CD4-positive, CD25-positive, alpha-beta regulatory T cell (primary cell): Measurements from ENCODE around the gene ATP2C2. TPM values are rescaled to one million over a fixed set of nuclear protein-coding genes. Genes with fewer than 3 reads are reported as not detected.
A peak's percentile ranks its signal among the peaks of the same experiment; 100 is the strongest.

ENCODE experiments used
- ATAC-seq, 2 donors: fragments of 150-1000 bp; cut with Tn5 transposase; one replicate each; pipeline ENCODE4 v1.10.0; 2021; ENCODE audit warnings: low read depth in 2 of 2, moderate number of reproducible peaks in 2 of 2, moderate library complexity in 1 of 2
- DNase-seq, 3 donors: peaks; one replicate each; pipeline versions ENCODE4 v3.0.0 to v3.0.0-alpha.2; 2012 to 2022; ENCODE audit warnings: mixed read lengths in 1 of 3
- H3K27ac ChIP-seq: one replicate; pipeline ENCODE4 v1.7.0; 2013; ENCODE audit warnings: mild to moderate bottlenecking, low read length; ENCODE audit not compliant: insufficient read depth, poor library complexity, severe bottlenecking
- H3K27me3 ChIP-seq: one replicate; pipeline ENCODE4 v1.7.0; 2013; ENCODE audit warnings: low read length; ENCODE audit not compliant: control insufficient read depth, insufficient read depth
- H3K36me3 ChIP-seq: one replicate; pipeline ENCODE4 v1.7.0; 2013; ENCODE audit warnings: mild to moderate bottlenecking, low read length, moderate library complexity; ENCODE audit not compliant: control insufficient read depth, insufficient read depth
- H3K4me1 ChIP-seq: 2 replicates; pipeline ENCODE4 v1.7.0; 2013; ENCODE audit warnings: mild to moderate bottlenecking, low read length; ENCODE audit not compliant: insufficient read depth, control insufficient read depth, poor library complexity, severe bottlenecking
- H3K4me3 ChIP-seq: one replicate; pipeline ENCODE4 v1.7.0; 2013; ENCODE audit warnings: low read depth, mild to moderate bottlenecking, low read length, moderate library complexity
- H3K9me3 ChIP-seq, 2 experiments: 1 replicate in 1 of 2; 2 replicates in 1 of 2; pipeline ENCODE4 v1.7.0; 2013; ENCODE audit warnings: low read length in 2 of 2, mild to moderate bottlenecking in 1 of 2, moderate library complexity in 1 of 2; ENCODE audit not compliant: control insufficient read depth in 2 of 2
- H3K27ac Mint-ChIP-seq, 3 donors: one replicate each; pipeline ENCODE4 v1.8.0; 2020 to 2022; ENCODE audit warnings: mild to moderate bottlenecking in 3 of 3, mixed read lengths in 3 of 3, moderate library complexity in 2 of 3
- H3K27me3 Mint-ChIP-seq: one replicate; pipeline ENCODE4 v1.8.0; 2022; ENCODE audit warnings: mild to moderate bottlenecking, mixed read lengths
- H3K36me3 Mint-ChIP-seq: one replicate; pipeline ENCODE4 v1.8.0; 2020; ENCODE audit warnings: mixed read lengths
- H3K4me1 Mint-ChIP-seq, 4 donors: one replicate each; pipeline ENCODE4 v1.8.0; 2020 to 2022; ENCODE audit warnings: mixed read lengths in 4 of 4, mild to moderate bottlenecking in 1 of 4
- H3K4me3 Mint-ChIP-seq, 4 donors: one replicate each; pipeline ENCODE4 v1.8.0; 2020 to 2022; ENCODE audit warnings: mild to moderate bottlenecking in 4 of 4, mixed read lengths in 4 of 4, moderate library complexity in 3 of 4
- H3K9me3 Mint-ChIP-seq, 7 donors: one replicate each; pipeline ENCODE4 v1.8.0; 2020 to 2022; ENCODE audit warnings: mixed read lengths in 7 of 7, mild to moderate bottlenecking in 3 of 7, moderate library complexity in 2 of 7
- polyA plus RNA-seq, 4 donors: library from polyadenylated mRNA; unstranded; fragments of 300-500 nt; fragmentation: Illumina TruSeq; gene quantifications; one replicate each; pipeline ENCODE4 v1.2.3, GENCODE V29; 2021
- total RNA-seq: library from RNA; stranded (reverse); gene quantifications from one replicate; pipeline ENCODE4 v1.2.3, GENCODE V29; 2022

ATP2C2 gene
- total RNA-seq (not detected), polyA plus RNA-seq (under 1 TPM in 1 of 4 donors, not detected in 3; 0.10 TPM)

GRCh38 chr16:84368308-84368996 is at the start of gene ATP2C2:
Gene ATP2C2 (plus strand): TSS chr16:84368538. CDS start chr16:84368616, 78 bp downstream.
- H3K4me3 Mint-ChIP-seq = peak within 1 kb of the TSS in 1 of 4 donors; percentile 65

GRCh38 chr16:84319146-84319760 is 49.1 kb upstream of the ATP2C2 start:
- no peaks in the 10 kb centered on the region for H3K4me1 ChIP-seq
- H3K9me3 ChIP-seq = peaks cover 2 to 12% of the 10 kb centered on the region in 2 experiments
- no peaks in the 10 kb centered on the region for H3K36me3 ChIP-seq
- DNase-seq (no peak), ATAC-seq (no peak)
- Mint-ChIP-seq H3K9me3 (peaks cover 0 to 6% (median 2%) of the 10 kb centered on the region in 7 donors), H3K4me1 (no peaks in the 10 kb centered on the region), H3K27me3 (peaks cover 31% of the 10 kb centered on the region), H3K4me3 (no peak overlapping the region), H3K27ac (peak overlapping the region in 1 of 3 donors; percentile 2), H3K36me3 (no peaks in the 10 kb centered on the region)
- no peak overlapping the region for H3K27ac ChIP-seq
- no peak overlapping the region for H3K4me3 ChIP-seq
- no peaks in the 10 kb centered on the region for H3K27me3 ChIP-seq

More at GRCh38 chr16:84368308-84368996, at the start of gene ATP2C2:
- peaks cover 4% of the 10 kb centered on the region for H3K4me1 ChIP-seq
- no peaks in the 10 kb centered on the region for H3K36me3 ChIP-seq
- no peak for DNase-seq
- Mint-ChIP-seq H3K4me1 (peaks cover 0 to 18% (median 2%) of the 10 kb centered on the region in 4 donors), H3K27ac (no peak within 1 kb of the TSS), H3K27me3 (peaks cover 59% of the 10 kb centered on the region), H3K9me3 (peaks cover 0 to 2% (median 0%) of the 10 kb centered on the region in 7 donors), H3K36me3 (no peaks in the 10 kb centered on the region)
- H3K27me3 ChIP-seq = peaks cover 16% of the 10 kb centered on the region
- H3K9me3 ChIP-seq = no peaks in the 10 kb centered on the region
- no peak for ATAC-seq
- H3K27ac ChIP-seq = no peak within 1 kb of the TSS
- H3K4me3 ChIP-seq = no peak within 1 kb of the TSS

GRCh38 chr16:84320511-84320910 is 47.8 kb upstream of the ATP2C2 start:
- H3K27ac Mint-ChIP-seq = no peak overlapping the region
- no peaks in the 10 kb centered on the region for H3K27me3 ChIP-seq
- DNase-seq (no peak), ATAC-seq (no peak)
- no peak overlapping the region for H3K4me3 ChIP-seq
- peaks cover 0 to 6% (median 2%) of the 10 kb centered on the region in 7 donors for H3K9me3 Mint-ChIP-seq
- no peak overlapping the region for H3K4me3 Mint-ChIP-seq
- no peak overlapping the region for H3K27ac ChIP-seq
- no peaks in the 10 kb centered on the region for H3K4me1 ChIP-seq
- no peaks in the 10 kb centered on the region for H3K36me3 ChIP-seq
- peaks cover 22% of the 10 kb centered on the region for H3K27me3 Mint-ChIP-seq
- peaks cover 2 to 12% of the 10 kb centered on the region in 2 experiments for H3K9me3 ChIP-seq
- no peaks in the 10 kb centered on the region for H3K36me3 Mint-ChIP-seq
- no peaks in the 10 kb centered on the region for H3K4me1 Mint-ChIP-seq

- no peak overlapping the region for H3K27ac ChIP-seq
- H3K4me1 ChIP-seq = no peaks in the 10 kb centered on the region
- Mint-ChIP-seq H3K9me3 (peaks cover 0 to 6% (median 2%) of the 10 kb centered on the region in 7 donors), H3K4me3 (no peak overlapping the region), H3K27me3 (peaks cover 16% of the 10 kb centered on the region), H3K4me1 (no peaks in the 10 kb centered on the region), H3K27ac (no peak overlapping the region), H3K36me3 (no peaks in the 10 kb centered on the region)
- no peaks in the 10 kb centered on the region for H3K27me3 ChIP-seq
- ATAC-seq = no peak
- H3K36me3 ChIP-seq = no peaks in the 10 kb centered on the region
- no peak overlapping the region for H3K4me3 ChIP-seq
- no peak for DNase-seq
- peaks cover 2 to 12% of the 10 kb centered on the region in 2 experiments for H3K9me3 ChIP-seq
These were observed 46.4 kb upstream of the ATP2C2 start for GRCh38 chr16:84321932-84322331.

- DNase-seq (no peak), ATAC-seq (no peak)
- peaks cover 0 to 6% (median 0%) of the 10 kb centered on the region in 7 donors for H3K9me3 Mint-ChIP-seq
- Histone ChIP-seq H3K4me1 (no peaks in the 10 kb centered on the region), H3K27ac (no peak overlapping the region), H3K27me3 (no peaks in the 10 kb centered on the region), H3K9me3 (peaks cover under 1 to 10% of the 10 kb centered on the region in 2 experiments), H3K36me3 (no peaks in the 10 kb centered on the region), H3K4me3 (no peak overlapping the region)
- no peak overlapping the region for H3K27ac Mint-ChIP-seq
- no peak overlapping the region for H3K4me3 Mint-ChIP-seq
- H3K36me3 Mint-ChIP-seq = no peaks in the 10 kb centered on the region
- H3K27me3 Mint-ChIP-seq = peaks cover 12% of the 10 kb centered on the region
- H3K4me1 Mint-ChIP-seq = no peaks in the 10 kb centered on the region
These were observed 45.6 kb upstream of the ATP2C2 start for GRCh38 chr16:84322749-84323148.

GRCh38 chr16:84323606-84324005 is 44.7 kb upstream of the ATP2C2 start:
- DNase-seq (no peak), ATAC-seq (no peak)
- H3K4me3 Mint-ChIP-seq = no peak overlapping the region

GRCh38 chr16:84324434-84325262 is 43.7 kb upstream of the ATP2C2 start:
- H3K27ac ChIP-seq = no peak overlapping the region
- ATAC-seq (no peak), DNase-seq (no peak)
- H3K27me3 ChIP-seq = no peaks in the 10 kb centered on the region
- H3K9me3 Mint-ChIP-seq = no peaks in the 10 kb centered on the region
- H3K36me3 Mint-ChIP-seq = no peaks in the 10 kb centered on the region
- no peak overlapping the region for H3K27ac Mint-ChIP-seq
- H3K4me3 ChIP-seq = no peak overlapping the region
- no peaks in the 10 kb centered on the region for H3K36me3 ChIP-seq
- H3K4me3 Mint-ChIP-seq = no peak overlapping the region
- H3K4me1 Mint-ChIP-seq = no peaks in the 10 kb centered on the region
- H3K27me3 Mint-ChIP-seq = peaks cover 11% of the 10 kb centered on the region
- no peaks in the 10 kb centered on the region for H3K9me3 ChIP-seq
- H3K4me1 ChIP-seq = no peaks in the 10 kb centered on the region

More at GRCh38 chr16:84323606-84324005, 44.7 kb upstream of the ATP2C2 start:
- no peak overlapping the region for H3K4me3 ChIP-seq
- peaks cover 0 to 5% (median 0%) of the 10 kb centered on the region in 7 donors for H3K9me3 Mint-ChIP-seq
- H3K9me3 ChIP-seq = peaks cover 0 to under 1% of the 10 kb centered on the region in 2 experiments
- H3K27me3 Mint-ChIP-seq = peaks cover 11% of the 10 kb centered on the region
- no peak overlapping the region for H3K27ac Mint-ChIP-seq
- H3K36me3 ChIP-seq = no peaks in the 10 kb centered on the region
- no peak overlapping the region for H3K27ac ChIP-seq
- H3K4me1 Mint-ChIP-seq = no peaks in the 10 kb centered on the region
- no peaks in the 10 kb centered on the region for H3K4me1 ChIP-seq
- no peaks in the 10 kb centered on the region for H3K27me3 ChIP-seq
- H3K36me3 Mint-ChIP-seq = no peaks in the 10 kb centered on the region
